Erythroblast (primary cell): ENCODE measurements around the gene P2RX5.

ENCODE experiments used
- GATA1 ChIP-seq: IDR thresholded peaks from 2 replicates; pipeline ENCODE4 v1.6.1; 2011; ENCODE audit warnings: low read depth, mild to moderate bottlenecking, control low read depth, low read length, moderate library complexity
- POLR2A ChIP-seq: IDR thresholded peaks from 2 replicates; pipeline ENCODE4 v1.6.1; 2011; ENCODE audit warnings: mild to moderate bottlenecking, low read length

GRCh38 chr17:3732210-3732621 lies 36.3 kb upstream of the P2RX5 start:
- TF ChIP-seq POLR2A (no peak), GATA1 (no peak)
